ENCODE measurements around the gene ACTR1A. TPM values are rescaled to one million over a fixed set of nuclear protein-coding genes. Genes with fewer than 3 reads are reported as not detected.

Gene ACTR1A
- total RNA-seq, 1 donor from 2014 or later: 141 TPM

- no peak for DNase-seq (ENCODE audit: low read depth in 2 of 2)
These were observed 17.3 kb downstream of the ACTR1A start for GRCh38 chr10:102485093-102485784.

DNA sequence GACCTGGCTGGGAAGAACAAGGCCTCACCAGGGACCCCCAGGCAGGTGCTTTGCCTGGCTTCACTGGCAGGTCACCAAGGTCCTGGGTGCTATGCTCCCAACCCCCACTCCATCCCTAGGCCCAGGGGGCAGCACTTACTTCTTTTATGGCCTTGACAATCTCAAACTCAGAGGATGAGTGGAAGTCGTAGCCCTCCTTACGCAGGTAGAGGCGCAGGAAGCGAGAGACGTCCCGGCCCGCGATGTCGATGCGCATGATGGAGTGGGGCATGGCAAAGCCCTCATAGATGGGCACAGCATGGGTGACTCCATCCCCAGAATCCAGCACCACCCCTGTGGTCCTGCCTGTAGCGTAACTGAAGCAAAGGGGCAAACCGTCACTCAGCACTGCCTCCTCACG lies 18.5 kb downstream of the ACTR1A start:
- no peak for DNase-seq (ENCODE audit: low read depth in 2 of 2)

GRCh38 chr10:102480396-102480795 lies 22.1 kb downstream of the ACTR1A start:
- DNase-seq (ENCODE audit: low read depth in 2 of 2): no peak

- DNase-seq (ENCODE audit: low read depth in 2 of 2): no peak
These were observed 22.9 kb downstream of the ACTR1A start for GRCh38 chr10:102479651-102480050.

DNA sequence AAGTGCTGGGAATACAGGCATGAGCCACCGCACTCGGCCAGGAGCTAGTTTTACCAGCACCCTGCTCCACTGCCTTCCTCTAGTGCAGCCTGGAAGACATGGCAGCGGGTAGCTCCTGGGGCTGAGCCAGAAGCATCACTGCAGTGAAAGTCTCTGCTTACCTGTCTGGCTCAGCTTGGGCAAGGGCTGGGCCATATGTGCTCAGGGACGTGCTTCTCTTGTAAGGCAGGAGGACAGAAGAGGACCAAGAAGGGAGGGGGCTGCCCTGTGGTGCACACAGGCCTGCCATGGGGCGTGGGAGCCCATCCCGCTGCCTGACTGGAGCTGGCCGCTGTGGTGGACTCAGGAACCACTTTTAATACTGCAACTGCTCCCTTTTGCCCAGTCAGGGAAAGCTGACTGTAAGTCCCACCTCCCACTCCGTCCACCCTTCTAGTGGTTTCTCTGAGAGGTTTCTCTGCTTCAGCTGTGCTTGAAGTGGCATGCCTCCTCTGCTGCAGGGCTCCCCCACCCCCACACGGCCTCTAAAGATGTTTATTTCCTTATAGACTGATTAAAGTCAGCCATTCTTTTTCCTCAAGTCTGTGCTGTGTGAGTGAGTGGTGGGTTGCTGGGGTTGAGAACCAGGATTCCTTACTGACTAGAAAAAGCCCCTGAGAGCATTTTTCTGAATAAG lies 25.9 kb downstream of the ACTR1A start:
- DNase-seq (ENCODE audit: low read depth in 2 of 2): no peak

GRCh38 chr10:102475451-102476040 lies 27.0 kb downstream of the ACTR1A start:
- no peak for DNase-seq (ENCODE audit: low read depth in 2 of 2)

- DNase-seq (ENCODE audit: low read depth in 2 of 2): no peak
These were observed 28.8 kb downstream of the ACTR1A start for GRCh38 chr10:102473445-102474331.

DNA sequence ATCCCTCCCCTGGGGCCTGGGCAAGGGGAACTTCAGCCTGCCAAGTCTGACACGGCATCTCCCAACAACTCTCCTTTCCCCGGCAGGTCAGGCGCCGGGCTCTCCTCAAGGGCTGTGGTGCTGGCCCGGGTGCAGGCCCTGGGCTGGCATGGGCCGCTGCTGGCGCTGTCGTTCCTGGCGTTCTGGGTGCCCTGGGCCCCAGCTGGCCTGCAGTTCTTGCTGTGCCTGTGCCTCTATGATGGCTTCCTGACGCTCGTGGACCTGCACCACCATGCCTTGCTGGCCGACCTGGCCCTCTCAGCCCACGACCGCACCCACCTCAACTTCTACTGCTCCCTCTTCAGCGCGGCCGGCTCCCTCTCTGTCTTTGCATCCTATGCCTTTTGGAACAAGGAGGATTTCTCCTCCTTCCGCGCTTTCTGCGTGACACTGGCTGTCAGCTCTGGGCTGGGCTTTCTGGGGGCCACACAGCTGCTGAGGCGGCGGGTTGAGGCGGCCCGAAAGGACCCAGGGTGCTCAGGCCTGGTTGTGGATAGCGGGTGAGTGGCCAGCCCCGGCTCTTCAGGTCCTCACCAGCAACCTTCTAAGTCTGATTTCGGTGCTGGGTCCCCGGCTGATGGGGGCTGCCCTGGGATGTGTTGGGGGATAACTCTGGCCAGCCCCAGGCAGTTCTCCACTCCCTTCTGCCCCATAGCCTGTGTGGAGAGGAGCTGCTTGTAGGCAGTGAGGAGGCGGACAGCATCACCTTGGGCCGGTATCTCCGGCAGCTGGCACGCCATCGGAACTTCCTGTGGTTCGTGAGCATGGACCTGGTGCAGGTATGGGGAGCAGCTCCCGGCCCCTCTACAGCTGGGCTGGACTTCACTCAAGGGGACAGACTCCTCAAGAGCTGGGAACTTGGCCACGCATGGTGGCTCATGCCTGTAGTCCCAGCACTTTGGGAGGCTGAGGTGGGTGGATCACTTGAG lies 31.6 kb downstream of the ACTR1A start:
- no peak for DNase-seq (ENCODE audit: low read depth in 2 of 2)

DNA sequence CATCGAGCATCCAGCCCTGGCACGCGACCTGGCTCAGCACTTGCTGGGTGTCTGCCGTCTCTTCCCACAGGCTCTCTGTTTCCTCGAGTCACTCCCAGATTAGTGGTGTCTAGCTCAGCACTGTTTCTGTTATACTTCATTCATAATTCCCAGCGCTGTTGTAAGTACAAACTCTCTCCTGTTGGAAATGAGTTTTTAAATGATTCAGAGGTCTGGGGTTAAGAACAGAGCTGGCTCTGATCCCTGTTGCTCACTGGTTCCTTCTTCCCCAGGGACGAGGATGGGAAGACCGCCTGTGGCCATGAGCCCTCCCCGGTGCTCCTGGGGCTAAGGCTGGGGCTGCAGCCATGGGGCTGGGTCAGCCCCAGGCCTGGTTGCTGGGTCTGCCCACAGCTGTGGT lies 33.8 kb downstream of the ACTR1A start:
- no peak for DNase-seq (ENCODE audit: low read depth in 2 of 2)

GRCh38 chr10:102467971-102468438 lies 34.5 kb downstream of the ACTR1A start:
- no peak for DNase-seq (ENCODE audit: low read depth in 2 of 2)

GRCh38 chr10:102467318-102467717 lies 35.2 kb downstream of the ACTR1A start:
- DNase-seq (ENCODE audit: low read depth in 2 of 2): no peak

DNA sequence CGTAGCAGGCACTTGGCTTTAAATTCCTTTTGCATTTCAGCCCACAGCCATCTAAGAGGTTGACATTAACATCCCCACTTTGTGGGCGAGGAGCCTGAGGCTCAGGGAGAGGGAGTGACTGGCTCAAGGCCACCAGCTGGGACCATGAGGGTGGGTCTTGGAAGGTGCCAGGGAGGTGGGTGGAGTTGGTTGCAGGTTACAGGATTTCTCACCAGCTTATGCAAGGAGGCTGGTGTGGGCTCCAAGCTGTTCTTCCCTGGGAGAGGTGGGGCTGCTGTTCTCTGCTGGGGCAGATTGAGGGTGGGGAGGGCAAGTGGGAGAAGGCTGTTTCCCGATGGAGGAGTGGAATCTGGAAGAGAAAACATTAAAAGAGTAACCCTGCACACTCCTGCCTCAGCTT lies 37.0 kb downstream of the ACTR1A start:
- DNase-seq (ENCODE audit: low read depth in 2 of 2): no peak

GRCh38 chr10:102463983-102464382 lies 38.5 kb downstream of the ACTR1A start:
- DNase-seq (ENCODE audit: low read depth in 2 of 2): no peak

- no peak for DNase-seq (ENCODE audit: low read depth in 2 of 2)
These were observed 39.9 kb downstream of the ACTR1A start for GRCh38 chr10:102462512-102463054.

- peak; percentile 65 to 87 for DNase-seq (ENCODE audit: low read depth in 2 of 2)
These were observed 41.1 kb downstream of the ACTR1A start for GRCh38 chr10:102461187-102462054.

- no peak for DNase-seq (ENCODE audit: low read depth in 2 of 2)
These were observed 41.7 kb downstream of the ACTR1A start for GRCh38 chr10:102460836-102461186.

DNA sequence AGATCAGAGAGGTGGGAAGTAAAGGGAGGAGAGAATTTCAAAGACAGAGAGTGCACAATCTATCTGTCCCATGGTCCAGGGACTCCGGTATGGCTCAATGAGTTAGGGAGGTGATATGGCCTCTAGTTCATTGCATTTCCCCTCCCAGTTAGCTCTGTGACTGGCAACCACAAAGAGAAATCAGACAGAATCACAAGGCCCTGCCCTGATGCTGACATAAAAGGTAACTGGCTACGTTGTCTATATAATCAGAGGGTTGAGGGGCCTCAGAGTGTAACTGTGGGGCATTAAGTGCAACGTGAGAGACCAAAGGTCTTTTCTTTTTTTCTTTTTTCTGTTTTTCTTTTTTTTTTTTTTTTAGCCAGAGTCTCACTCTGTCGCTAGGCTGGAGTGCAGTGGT lies 43.9 kb downstream of the ACTR1A start:
- no peak for DNase-seq (ENCODE audit: low read depth in 2 of 2)

GRCh38 chr10:102457591-102458150 lies 44.8 kb downstream of the ACTR1A start:
- DNase-seq (ENCODE audit: low read depth in 2 of 2): no peak

DNA sequence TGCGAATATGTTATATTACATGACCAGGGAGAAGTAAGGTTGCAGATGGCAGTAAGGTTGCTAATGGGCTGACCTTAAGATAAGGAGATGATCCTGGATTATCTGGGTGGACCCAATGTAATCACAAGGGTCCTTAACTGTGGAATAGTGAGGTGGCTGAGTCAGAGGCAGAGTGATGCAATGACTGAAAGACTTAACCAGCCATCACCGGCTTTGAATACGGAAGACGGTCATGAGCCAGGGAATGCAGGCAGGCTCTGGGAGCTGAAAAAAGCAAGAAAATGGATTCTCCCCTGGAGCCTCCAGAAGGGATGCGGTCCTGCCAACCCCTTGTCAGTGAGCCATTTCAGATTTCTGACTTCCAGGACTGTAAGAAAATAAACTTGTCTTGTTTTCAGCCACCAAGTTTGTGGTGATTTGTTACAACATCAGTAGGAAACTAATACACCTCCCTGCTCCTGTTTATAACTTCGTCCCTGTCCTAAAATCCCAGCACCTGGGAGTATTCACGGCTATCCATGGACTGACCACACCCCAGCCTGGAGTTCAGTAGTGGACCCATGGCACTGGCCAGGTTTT lies 46.5 kb downstream of the ACTR1A start:
- DNase-seq (ENCODE audit: low read depth in 2 of 2): peak in 1 of 2 donors; percentile 44

All from lung microvascular endothelial cell (primary cell).